Left cardiac atrium (tissue), 4 donors: Measurements from ENCODE around the gene DCP1B. TPM values are rescaled to one million over a fixed set of nuclear protein-coding genes. Genes with fewer than 3 reads are reported as not detected.
A peak's percentile ranks its signal among the peaks of the same experiment; 100 is the strongest.

Experiments used
- ATAC-seq, 2 donors: fragments of 200-7000 bp; cut with Tn5 transposase; one replicate each; pipeline ENCODE4 v1.9.1; 2020; ENCODE audit warnings: mild to moderate bottlenecking in 2 of 2, moderate library complexity in 2 of 2
- DNase-seq: peaks from one replicate; pipeline ENCODE4 v3.0.0-alpha.2; 2020
- intact Hi-C, 2 donors: fragments of 100-400 bp; cut with DNase I; formaldehyde crosslinking; loops; one replicate each; pipeline versions ENCODE4 v1.14.1 to v1.15.1; 2022 to 2023
- total RNA-seq, 2 donors: library from RNA; stranded (reverse); fragmentation: NEBNext Ultra II Directional; extraction: Animal tissue kit (Norgen Biotek cat#: 25700); gene quantifications; one replicate each; pipeline ENCODE4 v1.2.1, GENCODE V29; 2021
- donor health status: DM: no; HTN: yes; CAD: no.
- donor health status: DM: no; HTN: yes; CAD: no; lungs with severe emphysema.
- donor health status: DM: yes; HTN: yes; CAD: no.
- donor health status: Dilated cardiomyopathy.

The DCP1B gene
- total RNA-seq, 2 donors from 2014 or later, result 3.1 to 3.7 TPM

DNA sequence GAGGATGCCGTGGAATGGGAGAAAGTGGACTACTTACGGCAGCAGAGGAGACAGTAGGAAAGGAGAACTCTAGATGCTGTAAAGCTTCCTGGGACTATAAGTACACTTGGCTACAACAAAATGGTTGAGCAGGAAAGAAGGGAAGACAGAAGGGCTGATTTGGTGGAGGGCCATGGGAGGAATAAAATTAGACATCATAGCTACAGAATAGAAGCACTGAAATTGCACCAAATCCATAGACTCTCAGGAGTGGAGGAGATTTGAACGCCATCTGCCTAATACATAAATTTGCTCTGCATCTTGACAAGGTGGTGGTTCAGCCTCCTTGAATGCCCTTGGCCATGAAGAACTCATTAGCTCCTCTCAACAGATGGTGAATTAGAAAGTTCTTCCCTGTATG lies 16.3 kb upstream of the DCP1B start:
- intact Hi-C loops, result no loop called here
- ATAC-seq, result no peak
- no peak for DNase-seq

DNA sequence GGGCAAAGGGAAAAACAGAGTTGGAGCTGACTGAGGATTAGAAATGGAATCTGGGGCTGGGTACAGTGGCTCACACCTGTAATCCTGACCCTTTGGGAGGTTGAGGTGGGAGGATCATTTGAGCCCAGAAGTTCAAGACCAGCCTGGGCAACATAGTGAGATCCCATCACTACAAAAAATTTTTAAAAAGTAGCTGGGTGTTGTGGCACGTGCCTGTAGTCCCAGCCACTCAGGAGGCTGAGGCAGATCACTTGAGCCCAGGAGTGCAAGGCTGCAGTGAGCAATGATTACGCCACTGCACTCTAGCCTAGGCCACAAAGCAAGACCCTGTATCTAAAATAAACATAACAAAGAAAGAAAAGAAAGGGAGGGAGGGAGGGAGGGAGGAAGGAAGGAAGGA lies 14.9 kb upstream of the DCP1B start:
- no peak for DNase-seq
- intact Hi-C loops, result no loop called here
- no peak for ATAC-seq

GRCh38 chr12:2018391-2018790 lies 14.1 kb upstream of the DCP1B start:
- no peak for DNase-seq
- ATAC-seq, result no peak
- intact Hi-C loops, result no loop called here

- no peak for DNase-seq
Measured at GRCh38 chr12:2017546-2018337, 13.5 kb upstream of the DCP1B start.

GRCh38 chr12:2016862-2017545 lies 12.7 kb upstream of the DCP1B start:
- intact Hi-C loops, result no loop called here
- DNase-seq, result no peak
- no peak for ATAC-seq

More at GRCh38 chr12:2017546-2018337, 13.5 kb upstream of the DCP1B start:
- intact Hi-C loops, result no loop called here
- peak; percentile 50 to 62 for ATAC-seq

DNA sequence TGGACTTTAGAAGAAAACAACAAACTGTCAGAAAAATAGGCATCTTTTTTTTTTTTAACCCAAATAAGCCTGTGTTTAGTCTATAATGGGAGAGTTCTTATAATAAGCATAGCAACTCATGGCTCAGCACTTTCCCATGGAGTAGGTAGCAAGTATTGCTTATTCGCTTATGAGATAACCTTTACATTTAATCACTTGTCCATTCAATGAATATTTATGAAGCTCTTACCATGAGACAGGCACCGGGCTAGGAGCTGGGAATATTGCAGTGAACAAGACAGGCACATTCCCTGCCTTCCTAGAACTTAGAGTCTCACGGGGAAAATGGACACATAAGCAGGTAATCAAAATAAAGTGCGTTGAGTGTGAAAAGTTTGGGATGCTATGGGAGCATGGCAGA lies 10.0 kb upstream of the DCP1B start:
- DNase-seq (no peak), ATAC-seq (no peak)
- intact Hi-C loops, result no loop called here

DNA sequence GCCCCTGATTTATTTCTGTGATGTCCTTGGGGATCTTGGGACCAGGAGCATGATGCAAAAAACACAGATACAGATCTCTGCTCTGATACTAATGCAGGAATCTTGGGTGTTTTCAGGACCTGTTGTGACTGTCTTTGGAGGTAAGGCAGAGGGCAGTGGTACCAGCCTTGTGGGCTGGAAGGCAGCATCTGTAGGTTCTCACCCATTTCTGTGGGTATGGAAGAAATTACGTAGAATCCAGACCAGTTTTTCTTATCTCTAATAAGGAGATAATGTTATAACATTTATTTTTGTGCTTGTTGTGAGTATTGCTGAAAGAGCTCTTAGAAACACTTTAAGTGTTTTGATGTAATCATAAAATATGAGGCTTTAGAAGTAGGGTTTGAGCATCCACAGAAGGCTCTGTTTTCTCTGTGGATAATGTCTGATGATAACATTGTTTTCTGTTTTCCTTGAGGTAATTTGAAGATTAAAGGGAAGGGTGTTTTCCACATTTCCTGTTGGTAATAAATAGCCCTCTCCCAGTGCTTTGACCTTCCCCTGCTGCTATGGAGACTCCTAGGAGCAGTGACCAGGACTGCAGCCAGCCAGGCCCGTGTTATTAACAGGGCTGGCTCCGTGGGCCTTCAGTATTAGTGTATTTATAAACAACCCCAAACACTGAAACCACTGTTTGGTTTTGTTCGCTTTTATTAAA lies 9.4 kb upstream of the DCP1B start:
- DNase-seq (peak; percentile 61), ATAC-seq (peak; percentile 89 to 90)
- intact Hi-C loops, result no loop called here

DNA sequence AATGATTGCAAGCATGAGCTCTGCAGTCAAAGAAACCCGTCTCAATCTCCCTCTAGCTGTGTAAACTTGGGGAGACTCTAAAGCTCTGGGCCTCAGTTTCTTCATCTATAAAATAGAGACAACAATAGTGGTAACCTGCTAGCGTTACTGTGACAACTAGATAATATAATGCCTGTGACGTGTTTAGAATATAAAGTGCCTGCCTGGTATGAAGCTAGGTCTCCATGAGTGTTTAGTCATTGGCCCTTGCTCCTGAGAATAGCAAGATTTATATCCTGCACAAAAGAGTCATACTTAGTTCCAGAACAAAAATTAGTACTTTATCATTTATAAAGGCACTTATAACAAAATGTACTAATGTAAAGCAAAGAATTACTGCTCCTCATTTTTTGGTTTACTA lies 8.8 kb upstream of the DCP1B start:
- intact Hi-C loops, result no loop called here
- no peak for ATAC-seq
- DNase-seq, result no peak

- no peak for ATAC-seq
- intact Hi-C loops, result no loop called here
- DNase-seq, result no peak
Measured at GRCh38 chr12:2011643-2012607, 7.7 kb upstream of the DCP1B start.

- intact Hi-C loops, result no loop called here
- DNase-seq, result no peak
- ATAC-seq, result no peak
Measured at GRCh38 chr12:2009623-2010022, 5.4 kb upstream of the DCP1B start.

DNA sequence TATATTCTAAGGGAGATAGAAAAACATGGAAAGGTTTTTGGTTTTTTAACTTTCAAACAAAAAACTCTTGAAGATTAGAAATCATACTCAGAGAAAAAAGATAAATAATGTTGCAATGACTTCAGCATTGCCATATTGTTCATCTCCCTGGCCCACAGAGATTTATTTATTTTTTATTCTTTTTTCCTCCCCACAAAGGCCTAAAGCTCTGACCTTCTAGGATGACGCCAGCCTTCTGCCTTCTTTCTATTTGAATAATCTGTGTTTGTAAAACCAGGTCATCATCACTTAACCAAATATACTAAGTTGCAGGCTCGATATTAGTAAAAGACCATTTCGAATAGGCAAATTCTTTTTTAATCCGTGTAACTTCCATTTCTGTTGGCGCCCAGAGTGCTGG lies 4.4 kb upstream of the DCP1B start:
- no peak for DNase-seq
- intact Hi-C loops, result no loop called here

DNA sequence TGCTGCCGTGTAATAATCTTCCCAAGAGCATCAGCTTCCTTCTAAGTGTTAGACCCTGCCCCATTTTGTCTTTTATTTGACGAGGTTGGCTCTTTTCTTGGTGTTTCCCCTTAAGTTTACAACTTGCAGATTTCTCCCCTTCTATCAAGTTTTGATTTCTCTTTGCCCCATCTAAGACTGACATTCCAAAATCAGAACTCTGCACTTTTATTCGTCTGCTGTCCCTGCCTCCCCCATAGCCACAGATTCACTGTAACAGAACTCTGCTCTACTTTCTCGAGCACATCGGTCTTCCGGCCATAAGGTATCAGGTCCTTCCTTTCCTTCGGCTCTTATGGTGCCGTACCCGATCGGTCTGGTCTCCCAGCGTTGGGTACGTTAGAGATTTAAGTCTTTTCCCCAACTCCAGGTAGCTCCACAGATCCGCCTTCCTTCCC lies 563 bp downstream of the DCP1B start:
- DNase-seq (no peak), ATAC-seq (peak; percentile 39 to 52)
- intact Hi-C loops, result no loop called here

More for the DNA sequence above, 4.4 kb upstream of the DCP1B start:
- ATAC-seq, result no peak

- ATAC-seq, result peak in 1 of 2 donors; percentile 34
- DNase-seq, result no peak
- intact Hi-C loops, result no loop called here
Measured at GRCh38 chr12:1995205-1995896, 8.9 kb downstream of the DCP1B start.

DNA sequence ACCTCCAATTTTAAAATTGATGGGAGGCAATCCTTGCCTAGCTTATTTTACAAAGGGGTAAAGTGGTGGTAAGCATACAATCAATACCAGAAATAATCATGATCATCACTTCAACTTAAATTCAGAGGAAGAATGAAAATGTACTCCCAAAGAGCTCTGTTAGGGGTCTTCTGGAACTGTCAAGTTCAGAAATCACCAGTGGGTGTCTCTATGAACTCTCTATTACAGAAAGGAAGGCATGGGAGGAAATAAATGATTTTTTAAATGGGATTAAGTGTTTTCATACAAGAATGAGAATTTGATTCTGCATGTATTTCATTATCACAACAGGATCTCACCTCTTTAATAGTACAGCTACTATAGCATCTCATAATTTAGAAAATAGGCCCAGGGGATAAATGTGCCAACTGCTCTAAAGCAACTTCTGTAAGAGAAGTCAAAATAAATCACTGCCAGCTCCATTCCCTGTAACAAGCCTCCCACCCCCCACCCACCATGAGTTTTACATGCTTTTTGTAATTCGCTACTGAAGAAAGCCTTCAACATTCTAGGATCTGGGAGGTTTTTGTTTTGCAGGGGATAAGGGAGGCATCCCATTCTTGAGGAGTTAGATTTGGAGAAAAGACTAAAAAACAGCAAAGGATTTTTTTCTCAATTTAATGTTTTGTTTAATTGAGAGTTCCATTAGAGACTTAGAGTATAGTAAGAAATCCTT lies 9.7 kb downstream of the DCP1B start:
- ATAC-seq (no peak), DNase-seq (no peak)
- intact Hi-C loops, result no loop called here

DNA sequence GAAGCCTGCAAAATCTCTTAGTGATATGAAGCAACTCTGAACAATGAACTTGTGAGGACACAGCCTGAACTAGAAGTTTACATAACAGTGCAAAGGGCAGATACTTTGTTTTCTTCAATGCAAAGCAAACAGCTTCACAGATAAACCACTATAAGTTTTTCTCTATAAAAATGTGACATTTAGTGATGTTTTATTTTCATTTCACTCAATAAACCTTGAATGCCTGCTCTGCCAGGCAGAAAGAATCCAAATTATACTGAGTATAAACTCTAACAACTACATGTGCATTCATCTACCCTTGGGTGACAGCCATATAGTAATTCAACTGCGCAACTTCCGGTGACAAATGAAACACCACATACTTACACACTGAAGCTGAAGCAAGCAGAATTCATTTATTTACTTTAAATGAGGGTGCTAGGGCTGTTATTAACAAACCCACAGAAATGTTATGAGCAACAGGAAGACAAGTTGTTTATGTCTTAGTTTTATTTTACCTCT lies 10.3 kb downstream of the DCP1B start:
- DNase-seq, result no peak
- no peak for ATAC-seq
- intact Hi-C loops, result no loop called here

DNA sequence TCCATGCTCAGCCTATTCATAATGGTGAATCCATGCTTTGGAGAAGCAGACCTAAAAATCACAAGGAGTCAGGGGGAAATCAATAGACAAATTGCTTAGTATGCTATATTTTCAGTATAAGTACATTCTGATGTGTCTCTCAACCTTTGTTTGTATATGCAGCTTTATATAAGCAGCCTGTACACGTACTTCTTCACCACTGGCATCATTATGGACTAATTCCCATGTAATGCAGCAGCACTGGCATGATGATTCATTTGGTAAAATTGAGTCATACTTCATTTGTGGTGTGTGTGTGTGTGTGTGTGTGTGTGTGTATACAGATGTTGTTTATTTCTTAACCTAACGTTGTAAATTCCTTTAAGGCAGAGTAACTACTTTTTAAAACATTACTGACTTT lies 10.9 kb downstream of the DCP1B start:
- DNase-seq (no peak), ATAC-seq (peak in 1 of 2 donors; percentile 68)
- intact Hi-C loops, result no loop called here

DNA sequence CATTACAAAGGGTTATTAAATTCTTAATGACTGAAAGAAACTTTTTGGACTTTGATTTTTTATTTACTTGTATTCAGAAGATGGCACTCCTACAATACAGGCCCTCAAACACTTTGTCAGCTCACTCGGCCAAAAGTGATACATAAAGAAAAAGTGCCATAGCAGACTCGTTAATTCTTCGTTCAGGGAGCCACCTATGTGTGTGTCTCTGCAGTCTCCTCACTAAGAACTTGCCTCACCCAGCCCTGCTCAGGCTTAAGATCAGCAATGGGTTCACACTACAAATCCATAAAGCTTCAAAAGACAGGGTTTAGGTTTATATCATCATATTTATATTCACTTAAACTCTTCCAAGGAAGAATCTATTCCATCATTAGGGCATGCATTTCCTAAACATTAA lies 11.5 kb downstream of the DCP1B start:
- DNase-seq (no peak), ATAC-seq (no peak)
- intact Hi-C loops, result no loop called here

DNA sequence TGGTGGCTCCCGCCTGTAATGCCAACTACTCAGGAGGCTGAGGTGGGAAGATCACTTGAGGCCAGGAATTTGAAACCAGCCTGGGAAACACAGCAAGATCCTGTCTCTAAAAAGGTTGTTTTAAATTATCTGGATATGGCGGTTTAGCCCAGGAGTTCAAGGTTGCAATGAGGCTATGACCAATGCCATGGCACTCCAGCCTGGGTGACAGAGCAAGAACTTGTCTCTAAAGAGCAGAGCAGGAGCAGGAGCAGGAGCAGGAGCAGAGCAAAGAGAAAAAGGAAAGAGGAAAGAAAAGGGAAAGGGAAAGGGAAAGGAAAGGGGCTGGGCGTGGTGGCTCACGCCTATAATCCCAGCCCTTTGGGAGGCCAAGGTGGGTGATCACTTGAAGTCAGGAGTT lies 15.1 kb downstream of the DCP1B start:
- DNase-seq, result no peak
- intact Hi-C loops, result no loop called here
- ATAC-seq, result no peak
